ENCODE data around the gene RBM43. TPM values are rescaled to one million over a fixed set of nuclear protein-coding genes. Genes with fewer than 3 reads are reported as not detected.

The RBM43 gene
- total and polyA plus RNA-seq, 9 of the 15 experiments (the other 6 are each of a cell fraction or from before 2014, with no cell fraction given): 1.3 to 6.9 (median 3.8) TPM

GRCh38 chr2:151287513-151288250 lies 26.0 kb upstream of the RBM43 start (continued):
- TF ChIP-seq E2F8 (IDR thresholded peaks at IDR 0.05; ENCODE audit: low read depth, partially characterized antibody) (no peak), KDM2B (CRISPR knock-in tag; IDR thresholded peaks at IDR 0.05) (no peak), NBN (IDR thresholded peaks at IDR 0.05; ENCODE audit: low read depth) (0 out of 2 replicates have a peak, but pooled peaks have one; percentile 15), ZNF778 (CRISPR knock-in tag; IDR thresholded peaks at IDR 0.05) (no peak), CREB1 (IDR thresholded peaks at IDR 0.05) (peak; percentile 64), CREB1 (CRISPR knock-in tag; IDR thresholded peaks at IDR 0.05) (no peak), ZNF12 (CRISPR knock-in tag; IDR thresholded peaks at IDR 0.05) (no peak), ZNF175 (CRISPR knock-in tag; IDR thresholded peaks at IDR 0.05; ENCODE audit: low read depth) (0 out of 2 replicates have a peak, but pooled peaks have one; percentile 54), KLF10 (CRISPR knock-in tag; IDR thresholded peaks at IDR 0.05) (no peak), CREBBP (IDR thresholded peaks at IDR 0.05; ENCODE audit: low read depth, low read length) (no peak), RAD21 (CRISPR knock-in tag; conservative IDR thresholded peaks at IDR 0.05 in 1 of 2, IDR thresholded peaks at IDR 0.05 in 1 of 2) (peak in 1 of 2 experiments; percentile 4; a peak in 1 of 4 replicates), CREM (IDR thresholded peaks at IDR 0.05; ENCODE audit: low read depth) (peak; percentile 69), JUND (IDR thresholded peaks at IDR 0.05; ENCODE audit: borderline replicate concordance, low read depth, low read length) (no peak), JUND (tag; IDR thresholded peaks at IDR 0.05; ENCODE audit: borderline replicate concordance, low read depth, low read length) (no peak), MNT (conservative IDR thresholded peaks at IDR 0.05) (peak in 1 of 2 experiments; percentile 40; a peak in 1 of 4 replicates), GATAD2B (IDR thresholded peaks at IDR 0.05; ENCODE audit: borderline replicate concordance) (peak; percentile 67; the same call in 1 of the 2 replicates), ZNF561 (CRISPR knock-in tag; conservative IDR thresholded peaks at IDR 0.05) (no peak), EP300 (IDR thresholded peaks at IDR 0.05; ENCODE audit: low read length) (no peak), ARID3A (IDR thresholded peaks at IDR 0.05; ENCODE audit: borderline replicate concordance, low read depth, low read length) (no peak), ZNF444 (CRISPR knock-in tag; IDR thresholded peaks at IDR 0.05) (no peak), ZNF584 (CRISPR knock-in tag; IDR thresholded peaks at IDR 0.05; ENCODE audit: low read depth) (peak; percentile 35; the same call in 1 of the 2 replicates)

Data from K562 (cell line).